GM11168 (cell line): ENCODE measurements around the gene IL18BP.

Source experiments
- in situ Hi-C: fragments of 300-500 bp; cut with MboI; formaldehyde crosslinking; loops from one replicate; pipeline ENCODE4 v1.12.0; 2022; ENCODE audit warnings: low sequenced_read_pairs; ENCODE audit not compliant: unreplicated experiment

The IL18BP gene

GRCh38 chr11:71995726-71996291, 2.9 kb upstream of the IL18BP start:
- in situ Hi-C loops, result no loop called here

GRCh38 chr11:71996517-71996916, 2.2 kb upstream of the IL18BP start:
- in situ Hi-C loops, result no loop called here

GRCh38 chr11:71996946-71997345, 1.8 kb upstream of the IL18BP start:
- in situ Hi-C loops, result no loop called here

GRCh38 chr11:71997594-71997993, 1.1 kb upstream of the IL18BP start:
- in situ Hi-C loops, result no loop called here

- in situ Hi-C loops, result no loop called here
Observed at GRCh38 chr11:71998061-71998460, 648 bp upstream of the IL18BP start.

- in situ Hi-C loops, result no loop called here
Observed at GRCh38 chr11:71999362-71999761, 653 bp downstream of the IL18BP start.

GRCh38 chr11:71999798-72000197, 1.1 kb downstream of the IL18BP start:
- in situ Hi-C loops, result no loop called here

- in situ Hi-C loops, result no loop called here
Observed at GRCh38 chr11:72000202-72000867, 1.6 kb downstream of the IL18BP start.

- in situ Hi-C loops, result no loop called here
Observed at GRCh38 chr11:72001285-72001684, 2.6 kb downstream of the IL18BP start.

GRCh38 chr11:72001834-72002591, 3.3 kb downstream of the IL18BP start:
- in situ Hi-C loops, result no loop called here

- in situ Hi-C loops, result no loop called here
Observed at GRCh38 chr11:72002841-72003775, 4.4 kb downstream of the IL18BP start.

GRCh38 chr11:72003776-72004171, 5.1 kb downstream of the IL18BP start:
- in situ Hi-C loops, result no loop called here

- in situ Hi-C loops, result no loop called here
Observed at GRCh38 chr11:72004515-72005346, 6.0 kb downstream of the IL18BP start.

GRCh38 chr11:72005347-72006260, 6.9 kb downstream of the IL18BP start:
- in situ Hi-C loops, result no loop called here

GRCh38 chr11:72006309-72007088, 7.8 kb downstream of the IL18BP start:
- in situ Hi-C loops, result no loop called here

GRCh38 chr11:72007089-72007476, 8.4 kb downstream of the IL18BP start:
- in situ Hi-C loops, result no loop called here

- in situ Hi-C loops, result no loop called here
Observed at GRCh38 chr11:72007587-72007986, 8.9 kb downstream of the IL18BP start.

GRCh38 chr11:72008728-72009127, 10.0 kb downstream of the IL18BP start:
- in situ Hi-C loops, result no loop called here
